SKM-1 (cell line): Measurements from ENCODE around the gene CAPN5.
"Not testable (repeated sequence)": the region's sequence is repeated elsewhere in the genome, so short reads cannot be mapped to it uniquely, and the experiment has no call there.

ENCODE experiments used
- DNase-seq: peaks from one replicate; lab custom pipeline; 2025; ENCODE audit not compliant: unreplicated experiment; lab: John Stamatoyannopoulos, UW

Gene CAPN5

DNA sequence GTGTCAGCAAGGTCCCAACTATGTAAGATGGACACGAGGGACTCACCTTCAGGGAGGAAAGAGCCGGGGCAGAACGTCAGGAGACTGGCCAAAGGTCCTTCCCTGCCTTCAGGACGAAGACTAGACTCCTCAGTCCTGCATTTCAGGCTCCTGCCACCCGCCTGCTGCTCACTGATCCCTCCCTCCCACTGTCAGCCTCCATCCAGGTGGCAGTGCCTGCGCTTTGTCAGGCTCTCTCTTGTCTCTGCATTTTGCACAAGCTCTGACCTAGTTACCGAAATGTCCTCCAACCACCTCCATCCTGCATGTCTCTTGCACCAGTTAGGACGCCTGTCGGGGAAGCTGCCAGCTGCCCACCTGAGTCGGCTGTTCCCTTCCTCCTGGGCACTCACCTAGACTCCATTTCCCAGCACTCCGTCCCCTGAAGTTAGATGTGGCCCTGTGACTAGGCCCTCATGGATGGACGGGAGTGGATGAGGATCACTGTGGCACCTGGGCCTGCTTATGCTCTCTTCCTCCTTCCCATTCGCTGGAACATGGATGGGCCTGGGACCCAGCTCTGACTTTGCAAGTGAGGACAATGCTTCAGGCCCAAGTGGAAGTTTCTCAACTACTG, 24.6 kb upstream of the CAPN5 start:
- no peak for DNase-seq

DNA sequence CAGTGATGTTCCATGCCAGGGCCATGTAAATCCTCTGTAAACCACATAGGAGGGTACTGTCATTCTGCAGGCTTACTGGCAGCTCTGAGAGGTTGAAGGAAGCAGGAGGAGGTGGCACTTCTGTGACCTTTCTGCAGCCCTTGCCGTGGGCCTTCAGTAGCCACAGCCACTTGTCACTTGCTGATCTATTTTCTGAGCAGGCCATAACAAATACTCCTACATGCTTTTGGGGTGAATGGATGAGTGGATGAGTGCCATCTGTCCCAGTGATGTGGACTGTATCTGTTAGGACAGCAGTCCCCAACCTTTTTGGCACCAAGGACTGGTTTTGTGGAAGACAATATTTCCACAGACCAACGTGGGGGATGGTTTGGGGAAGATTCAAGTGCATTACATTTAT, 22.4 kb upstream of the CAPN5 start:
- no peak for DNase-seq

- DNase-seq: no peak
Measured at GRCh38 chr11:77044886-77045285, 21.9 kb upstream of the CAPN5 start.

- no peak for DNase-seq
Measured at GRCh38 chr11:77046060-77046501, 20.7 kb upstream of the CAPN5 start.

GRCh38 chr11:77047007-77047927, 19.5 kb upstream of the CAPN5 start:
- peak; percentile 69 for DNase-seq

- not testable (repeated sequence) for DNase-seq
Measured at GRCh38 chr11:77047928-77048446, 18.8 kb upstream of the CAPN5 start.

DNA sequence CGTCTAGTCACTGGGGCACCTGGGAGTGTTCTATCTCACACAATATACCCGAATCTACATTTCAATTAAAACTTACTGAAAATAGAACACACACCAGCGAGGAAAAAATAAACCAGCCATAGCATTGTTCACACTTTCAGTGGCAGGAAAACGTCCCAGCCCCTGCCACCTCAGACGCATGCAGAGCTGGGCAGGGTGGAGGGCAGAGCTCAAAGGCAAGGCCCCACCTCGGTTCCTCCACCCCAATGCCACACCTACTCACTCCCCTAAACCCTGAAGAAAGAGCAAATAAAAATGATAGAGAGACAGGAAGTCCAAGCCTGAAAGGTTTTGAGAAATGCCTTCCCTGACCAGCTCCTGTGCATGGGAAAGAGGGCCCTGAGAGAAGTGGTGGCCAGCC, 17.7 kb upstream of the CAPN5 start:
- no peak for DNase-seq

- DNase-seq: no peak
Measured at GRCh38 chr11:77051511-77051910, 15.3 kb upstream of the CAPN5 start.

GRCh38 chr11:77052518-77052917, 14.3 kb upstream of the CAPN5 start:
- DNase-seq: no peak

- no peak for DNase-seq
Measured at GRCh38 chr11:77053217-77054015, 13.4 kb upstream of the CAPN5 start.

GRCh38 chr11:77054084-77054483, 12.7 kb upstream of the CAPN5 start:
- DNase-seq: no peak

DNA sequence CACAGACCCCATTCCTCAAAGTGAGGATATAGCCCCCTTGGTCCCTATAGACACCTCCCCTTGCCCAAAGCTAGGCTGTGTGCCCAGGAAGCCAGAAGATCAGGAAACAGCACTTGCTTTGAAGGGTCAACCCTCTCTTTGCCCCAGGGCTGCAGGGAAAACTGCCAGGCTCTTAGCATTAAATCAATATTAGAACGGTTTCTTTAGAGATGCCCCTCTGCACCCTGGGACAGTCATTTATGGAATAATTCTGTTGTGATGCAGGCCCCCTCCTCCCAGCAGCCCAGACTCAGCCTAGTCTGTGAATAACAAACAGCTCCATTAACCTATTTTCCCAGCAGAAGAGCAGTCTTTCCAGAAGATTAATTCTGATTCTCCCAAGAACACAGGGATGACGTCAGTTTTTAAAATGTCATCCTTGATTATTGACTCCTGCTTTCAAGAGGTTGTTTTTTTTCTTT, 11.6 kb upstream of the CAPN5 start:
- no peak for DNase-seq

GRCh38 chr11:77055913-77056312, 10.9 kb upstream of the CAPN5 start:
- no peak for DNase-seq

DNA sequence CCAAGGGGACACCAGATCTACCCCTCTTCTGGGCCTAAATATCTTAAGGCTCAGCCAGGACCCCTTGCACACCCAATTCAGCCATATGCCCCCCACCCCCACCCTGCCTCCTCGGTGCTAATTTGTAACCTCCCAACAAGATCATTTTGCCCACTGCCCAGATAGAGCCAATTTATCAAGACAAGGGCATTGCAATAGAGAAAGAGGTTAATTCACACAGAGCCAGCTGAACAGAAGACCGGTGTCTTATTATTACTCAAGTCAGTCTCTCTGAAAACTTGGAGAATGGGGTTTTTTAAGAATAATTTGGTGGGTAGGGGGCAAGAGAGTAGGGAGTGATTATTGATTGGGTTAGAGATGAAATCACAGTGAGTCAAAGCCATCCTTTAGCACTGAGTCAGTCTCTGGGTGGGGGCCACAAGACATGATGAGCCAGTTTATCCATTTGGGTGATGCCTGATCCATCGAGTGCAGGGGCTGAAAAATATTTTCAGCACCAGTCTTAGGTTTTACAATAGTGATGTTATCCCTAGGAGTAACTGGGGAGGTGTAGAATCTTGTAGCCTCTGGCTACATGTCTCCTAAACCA, 9.9 kb upstream of the CAPN5 start:
- DNase-seq: no peak

DNA sequence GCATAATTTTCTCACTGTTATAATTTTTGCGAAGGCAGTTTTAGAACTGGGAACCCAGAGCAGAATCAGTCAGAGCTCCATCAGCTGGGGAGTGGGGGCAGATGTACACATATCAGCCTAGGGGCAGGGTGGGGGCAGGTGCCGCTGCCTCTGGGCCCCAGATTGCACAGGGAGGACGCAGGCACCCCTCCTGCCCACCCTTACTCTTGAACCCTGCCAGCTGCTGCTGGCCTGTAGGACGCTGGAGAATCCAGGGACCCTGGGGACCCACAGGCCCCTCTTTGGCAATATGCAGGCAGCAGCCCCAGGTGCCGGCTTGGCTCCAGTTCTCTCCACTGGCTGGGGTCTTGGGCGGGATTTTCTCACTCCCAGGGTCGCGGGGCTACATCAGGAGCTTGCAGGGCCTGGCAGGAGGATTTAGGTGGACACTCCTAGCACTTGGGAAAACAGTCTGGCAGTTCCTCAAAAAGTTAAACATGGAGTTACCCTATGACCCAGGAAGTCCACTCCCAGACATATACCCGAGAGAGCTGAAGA, 8.8 kb upstream of the CAPN5 start:
- no peak for DNase-seq

DNA sequence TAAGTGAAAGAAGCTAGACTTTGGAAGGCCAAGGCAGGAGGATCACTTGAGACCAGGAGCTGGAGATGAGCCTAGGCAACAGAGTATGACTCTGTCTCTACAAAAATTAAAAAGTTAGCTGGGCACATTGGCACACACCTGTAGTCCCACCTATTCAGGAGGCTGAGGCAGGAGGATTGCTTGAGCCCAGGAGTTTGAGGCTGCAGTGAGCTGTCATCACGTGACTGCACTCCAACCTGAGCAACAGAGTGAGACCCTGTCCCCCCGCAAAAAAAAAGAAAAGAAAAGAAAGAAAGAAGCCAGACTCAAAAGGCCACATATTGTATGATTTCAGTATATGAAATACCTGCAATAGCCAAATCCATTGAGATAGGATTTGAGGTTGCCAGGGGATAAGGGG, 7.9 kb upstream of the CAPN5 start:
- no peak for DNase-seq

DNA sequence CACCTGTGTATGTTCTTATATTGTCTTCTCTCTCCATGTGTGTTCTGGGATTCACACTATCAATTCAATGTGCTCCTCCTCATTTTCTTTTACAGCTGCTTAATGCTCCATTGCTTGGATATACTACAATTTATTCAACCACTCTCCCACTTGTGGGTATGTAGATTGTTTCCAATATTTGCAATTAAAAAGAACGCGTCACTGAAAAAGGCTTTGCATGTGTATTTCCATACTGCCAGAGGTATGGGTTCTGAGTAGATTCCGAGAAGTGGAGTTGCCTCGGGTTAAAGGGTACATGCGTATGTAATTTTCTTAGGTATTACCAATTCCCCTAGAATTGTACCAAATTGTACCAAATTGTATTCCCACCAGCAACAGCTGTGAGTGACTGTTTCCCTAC, 7.0 kb upstream of the CAPN5 start:
- DNase-seq: no peak

- DNase-seq: no peak
Measured at GRCh38 chr11:77060234-77060633, 6.5 kb upstream of the CAPN5 start.

GRCh38 chr11:77061258-77061657, 5.5 kb upstream of the CAPN5 start:
- DNase-seq: not testable (repeated sequence)

DNA sequence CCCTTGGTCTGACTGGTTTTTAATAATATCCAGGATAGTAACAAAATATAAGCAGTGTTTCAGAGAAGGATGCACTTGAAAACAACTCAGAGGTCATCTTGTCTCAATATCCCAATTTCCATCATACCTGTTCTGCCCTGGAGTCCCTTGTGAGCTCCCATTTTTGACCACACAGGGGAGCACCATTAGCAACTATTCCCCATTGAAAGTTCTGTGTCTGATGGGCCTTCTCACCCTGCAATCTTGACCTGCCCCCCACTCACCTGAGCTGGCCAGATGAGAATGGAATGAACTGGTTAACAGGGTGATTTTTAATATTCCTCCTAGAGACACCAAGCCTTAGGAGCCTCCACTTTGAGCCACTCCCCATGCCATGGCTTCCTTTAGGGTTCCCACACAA, 3.8 kb upstream of the CAPN5 start:
- DNase-seq: no peak

GRCh38 chr11:77063407-77063806, 3.4 kb upstream of the CAPN5 start:
- no peak for DNase-seq
